H1 (cell line): Measurements from ENCODE around the gene PTPN13.

Experiments
- CBX8 ChIP-seq: fragments of 300-800, 300-1000 bp; sonication (generic); IDR thresholded peaks from 2 replicates; pipeline ENCODE4 v1.7.1; 2016; ENCODE audit warnings: low read depth, low read length, borderline replicate concordance
- EP300 ChIP-seq, 2 experiments: IDR thresholded peaks; 1 replicate in 1 of 2; 2 replicates in 1 of 2; pipeline ENCODE4 v1.6.1; 2011 to 2012; ENCODE audit warnings: low read depth in 2 of 2, low read length in 2 of 2, mild to moderate bottlenecking in 2 of 2, borderline replicate concordance in 1 of 2, inconsistent platforms in 1 of 2, moderate library complexity in 1 of 2
- EZH2 ChIP-seq: fragments of 200-600 bp; sonication (generic); IDR thresholded peaks from 2 replicates; pipeline ENCODE4 v1.7.1; 2012; ENCODE audit warnings: low read depth, mild to moderate bottlenecking, moderate library complexity, low read length, inconsistent platforms; ENCODE audit not compliant: severe bottlenecking
- GABPA ChIP-seq: IDR thresholded peaks from 2 replicates; pipeline ENCODE4 v1.6.1; 2011; ENCODE audit warnings: mild to moderate bottlenecking, low read length, moderate library complexity, borderline replicate concordance; ENCODE audit not compliant: insufficient read depth
- GTF2F1 ChIP-seq: IDR thresholded peaks from 2 replicates; pipeline ENCODE4 v1.6.1; 2012; ENCODE audit warnings: low read depth, low read length, improper control_type of control experiment, borderline replicate concordance
- SP2 ChIP-seq: IDR thresholded peaks from 2 replicates; pipeline ENCODE4 v1.6.1; 2012; ENCODE audit warnings: mild to moderate bottlenecking, low read length, inconsistent platforms
- TAF1 ChIP-seq: IDR thresholded peaks from 2 replicates; pipeline ENCODE4 v1.6.1; 2011; ENCODE audit warnings: mild to moderate bottlenecking, low read depth, low read length
- YY1 ChIP-seq: IDR thresholded peaks from 2 replicates; pipeline ENCODE4 v1.6.1; 2011; ENCODE audit warnings: low read depth, mild to moderate bottlenecking, low read length
- ZNF274 ChIP-seq: IDR thresholded peaks from 2 replicates; pipeline ENCODE4 v1.7.0; 2012; ENCODE audit warnings: low read length, borderline replicate concordance; ENCODE audit errors: extremely low read depth
- TF ChIP-seq, protein P1 (sequence below): IDR thresholded peaks from 2 replicates; pipeline ENCODE4 v1.6.1; 2012; ENCODE audit warnings: inconsistent platforms
- TF ChIP-seq, protein P2 (sequence below), 3 experiments: IDR thresholded peaks; 1 replicate in 2 of 3; 2 replicates in 1 of 3; pipeline versions ENCODE4 v1.5.1 to v1.6.1; 2011; ENCODE audit warnings: low read length in 3 of 3, mild to moderate bottlenecking in 3 of 3, inconsistent platforms in 2 of 3, low read depth in 1 of 3, moderate library complexity in 1 of 3; ENCODE audit not compliant: insufficient read depth in 1 of 3; ENCODE audit errors: control extremely low read depth in 1 of 3

DNA sequence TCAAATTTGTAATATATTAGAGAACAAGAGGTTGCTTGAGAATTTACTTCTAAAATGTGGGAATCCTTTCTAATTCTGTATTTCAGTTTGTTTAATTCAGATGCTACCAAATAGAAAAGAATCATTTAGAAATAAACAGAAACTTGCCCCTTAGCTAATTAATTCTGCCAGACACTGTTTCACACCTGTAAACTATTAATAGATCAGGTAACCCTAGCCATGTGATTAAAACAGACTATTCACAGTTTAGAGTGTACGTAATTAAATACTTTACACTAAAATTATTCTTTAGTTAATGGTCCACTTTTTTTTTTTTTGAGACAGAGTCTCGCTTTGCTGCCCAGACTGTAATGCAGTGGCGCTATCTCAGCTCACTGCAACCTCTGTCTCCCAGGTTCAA lies 124.0 kb downstream of the PTPN13 start:
- TF ChIP-seq YY1 = no peak
- TF ChIP-seq GTF2F1 = no peak
- TF ChIP-seq, protein P1, sequence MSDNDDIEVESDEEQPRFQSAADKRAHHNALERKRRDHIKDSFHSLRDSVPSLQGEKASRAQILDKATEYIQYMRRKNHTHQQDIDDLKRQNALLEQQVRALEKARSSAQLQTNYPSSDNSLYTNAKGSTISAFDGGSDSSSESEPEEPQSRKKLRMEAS = no peak
- no peak for TF ChIP-seq GABPA
- no peak for TF ChIP-seq TAF1
- no peak for TF ChIP-seq CBX8
- TF ChIP-seq, protein P2, sequence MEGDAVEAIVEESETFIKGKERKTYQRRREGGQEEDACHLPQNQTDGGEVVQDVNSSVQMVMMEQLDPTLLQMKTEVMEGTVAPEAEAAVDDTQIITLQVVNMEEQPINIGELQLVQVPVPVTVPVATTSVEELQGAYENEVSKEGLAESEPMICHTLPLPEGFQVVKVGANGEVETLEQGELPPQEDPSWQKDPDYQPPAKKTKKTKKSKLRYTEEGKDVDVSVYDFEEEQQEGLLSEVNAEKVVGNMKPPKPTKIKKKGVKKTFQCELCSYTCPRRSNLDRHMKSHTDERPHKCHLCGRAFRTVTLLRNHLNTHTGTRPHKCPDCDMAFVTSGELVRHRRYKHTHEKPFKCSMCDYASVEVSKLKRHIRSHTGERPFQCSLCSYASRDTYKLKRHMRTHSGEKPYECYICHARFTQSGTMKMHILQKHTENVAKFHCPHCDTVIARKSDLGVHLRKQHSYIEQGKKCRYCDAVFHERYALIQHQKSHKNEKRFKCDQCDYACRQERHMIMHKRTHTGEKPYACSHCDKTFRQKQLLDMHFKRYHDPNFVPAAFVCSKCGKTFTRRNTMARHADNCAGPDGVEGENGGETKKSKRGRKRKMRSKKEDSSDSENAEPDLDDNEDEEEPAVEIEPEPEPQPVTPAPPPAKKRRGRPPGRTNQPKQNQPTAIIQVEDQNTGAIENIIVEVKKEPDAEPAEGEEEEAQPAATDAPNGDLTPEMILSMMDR (IDR thresholded peaks at IDR 0.05; ENCODE audit: control extremely low read depth in 1 of 3, insufficient read depth in 1 of 3, low read depth in 1 of 3, low read length in 3 of 3) = no peak
- no peak for TF ChIP-seq EZH2
- TF ChIP-seq ZNF274 = no peak
- TF ChIP-seq SP2 = no peak
- TF ChIP-seq EP300 (IDR thresholded peaks at IDR 0.05; ENCODE audit: borderline replicate concordance in 1 of 2, low read depth in 2 of 2, low read length in 2 of 2) = no peak
